ENCODE results near the gene TAAR5. TPM values are rescaled to one million over a fixed set of nuclear protein-coding genes. Genes with fewer than 3 reads are reported as not detected.

The TAAR5 gene
- total RNA-seq, 1 experiment from 2014 or later, result not detected

- no peak overlapping the region for H2BK5ac ChIP-seq (ENCODE audit: insufficient read length, low read length)
- H3K9me3 Mint-ChIP-seq, result no peaks in the 10 kb centered on the region; a peak in 2 of 5 replicates
- H2AK5ac ChIP-seq (ENCODE audit: insufficient read length, low read length), result no peak overlapping the region
- H2BK120ac ChIP-seq (ENCODE audit: low read depth, low read length, poor library complexity, severe bottlenecking), result no peak overlapping the region
- no peak overlapping the region for H2BK20ac ChIP-seq (ENCODE audit: low read depth, low read length, poor library complexity, severe bottlenecking)
- H4K91ac ChIP-seq (ENCODE audit: insufficient read length, low read depth, low read length), result no peak overlapping the region
- no peak for TF ChIP-seq CTCF (conservative IDR thresholded peaks at IDR 0.05)
- no peak overlapping the region for H4K5ac ChIP-seq (ENCODE audit: insufficient read length, low read depth, low read length)
- H3K27ac Mint-ChIP-seq, result 0 out of 7 replicates have a peak overlapping the region, but pooled peaks of 1 of the 3 experiments have one; percentile 37
- no peak overlapping the region for H2AFZ ChIP-seq (ENCODE audit: low read length)
- H3K23me2 ChIP-seq (ENCODE audit: insufficient read length, low read depth, low read length, poor library complexity, severe bottlenecking), result no peaks in the 10 kb centered on the region
- peaks cover 7% of the 10 kb centered on the region; the same call in 1 of the 2 replicates for H3K4me1 ChIP-seq (ENCODE audit: insufficient read depth, low read length)
- no peaks in the 10 kb centered on the region for H3K36me3 Mint-ChIP-seq (ENCODE audit: insufficient read depth in 1 of 3, low read depth in 3 of 3)
- H3K14ac ChIP-seq (ENCODE audit: insufficient read depth, low read length), result no peak overlapping the region
- H3K4me3 Mint-ChIP-seq, result no peak overlapping the region
- H3K56ac ChIP-seq (ENCODE audit: insufficient read length, low read depth, low read length), result no peak overlapping the region
- H3K4me2 ChIP-seq (ENCODE audit: insufficient read depth, insufficient read length, low read length), result no peak overlapping the region
- H3K27me3 Mint-ChIP-seq (ENCODE audit: low read depth), result no peaks in the 10 kb centered on the region
- H3K27ac ChIP-seq (ENCODE audit: insufficient read length, low read depth, low read length), result no peak overlapping the region
- H2BK12ac ChIP-seq (ENCODE audit: insufficient read length, low read depth, low read length), result no peak overlapping the region
- H3K27me3 ChIP-seq (ENCODE audit: insufficient read depth, low read length), result no peaks in the 10 kb centered on the region
- H4K20me1 ChIP-seq (ENCODE audit: control insufficient read depth, insufficient read depth, insufficient read length), result no peaks in the 10 kb centered on the region
- no peaks in the 10 kb centered on the region for H3K9me3 ChIP-seq (ENCODE audit: control insufficient read depth, low read depth, low read length)
- no peak overlapping the region for H3K23ac ChIP-seq (ENCODE audit: insufficient read length, low read depth, low read length)
- no peak overlapping the region for H4K8ac ChIP-seq (replicated peaks; ENCODE audit: insufficient read length, low read depth, low read length)
- DNase-seq, result no peak
- H3K4me1 Mint-ChIP-seq, result peaks cover 32% of the 10 kb centered on the region in 2 experiments
- H3K9ac ChIP-seq (ENCODE audit: extremely low read depth, insufficient read length, low read length), result no peak overlapping the region
- no peak overlapping the region for H3K4ac ChIP-seq (ENCODE audit: low read depth, low read length)
- no peaks in the 10 kb centered on the region for H3K79me1 ChIP-seq (ENCODE audit: insufficient read depth, low read depth, low read length, poor library complexity, severe bottlenecking)
- no peak overlapping the region for H3T11ph ChIP-seq (ENCODE audit: low read length)
- no peak overlapping the region for H3K18ac ChIP-seq (ENCODE audit: insufficient read length, low read depth, low read length)
- H3K79me2 ChIP-seq (ENCODE audit: insufficient read depth, low read length), result no peaks in the 10 kb centered on the region
- H2BK15ac ChIP-seq (ENCODE audit: low read depth, low read length), result no peak overlapping the region
Measured at GRCh38 chr6:132571774-132572173, 17.8 kb downstream of the TAAR5 start.
